ENCODE measurements around the gene IQGAP3.
"Not testable (repeated sequence)": the region's sequence is repeated elsewhere in the genome, so short reads cannot be mapped to it uniquely, and the experiment has no call there.

The IQGAP3 gene

DNA sequence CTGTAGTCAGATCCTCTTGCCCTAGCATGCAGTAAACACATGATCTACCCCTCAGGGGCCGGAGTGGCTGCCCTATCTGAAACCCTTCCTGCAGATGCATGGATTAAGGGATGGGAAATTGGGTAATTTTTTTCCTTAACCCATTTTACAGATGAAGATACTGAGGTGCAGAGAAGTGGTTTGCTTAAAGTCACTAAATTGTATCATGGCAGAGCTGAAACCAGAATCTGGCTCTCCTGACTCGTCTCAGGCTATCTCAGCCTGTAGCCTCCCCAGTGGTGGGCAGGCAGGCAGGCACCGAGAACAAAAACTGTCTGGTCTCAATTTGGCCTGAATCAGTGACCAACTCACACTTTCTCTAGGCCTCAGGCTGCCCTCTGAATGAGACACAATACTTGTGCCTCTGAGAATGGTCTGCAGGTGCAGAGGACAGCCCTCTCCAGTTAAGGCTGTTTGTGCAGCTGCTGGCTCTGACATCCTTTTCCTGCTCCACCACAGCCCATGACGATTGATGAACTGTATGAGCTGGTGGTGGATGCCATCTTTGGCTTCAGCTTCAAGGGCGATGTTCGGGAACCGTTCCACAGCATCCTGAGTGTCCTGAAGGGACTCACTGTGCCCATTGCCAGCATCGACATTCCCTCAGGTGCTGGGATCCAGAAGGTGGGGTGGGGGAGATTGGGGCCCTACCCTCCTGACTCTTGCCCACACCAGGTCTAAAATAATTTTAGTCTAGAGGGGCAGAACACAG lies 20.7 kb upstream of the IQGAP3 start:
- peaks cover 49% of the 10 kb centered on the region for H3K36me3 ChIP-seq (ENCODE audit: insufficient read depth, low read length)
- H3K4me2 ChIP-seq (ENCODE audit: low read length) = peak overlapping the region; percentile 93
- no peak overlapping the region for H3K4me3 ChIP-seq (ENCODE audit: low read length)
- H3K4me1 ChIP-seq (ENCODE audit: control insufficient read depth, insufficient read depth, low read length) = peaks cover 15% of the 10 kb centered on the region
- peak overlapping the region; percentile 16 for H3K9ac ChIP-seq (ENCODE audit: low read depth, low read length)
- H3K27me3 ChIP-seq (ENCODE audit: control insufficient read depth, insufficient read depth, low read length) = no peaks in the 10 kb centered on the region
- H3K9me3 ChIP-seq (replicated peaks; ENCODE audit: low read length) = no peaks in the 10 kb centered on the region

DNA sequence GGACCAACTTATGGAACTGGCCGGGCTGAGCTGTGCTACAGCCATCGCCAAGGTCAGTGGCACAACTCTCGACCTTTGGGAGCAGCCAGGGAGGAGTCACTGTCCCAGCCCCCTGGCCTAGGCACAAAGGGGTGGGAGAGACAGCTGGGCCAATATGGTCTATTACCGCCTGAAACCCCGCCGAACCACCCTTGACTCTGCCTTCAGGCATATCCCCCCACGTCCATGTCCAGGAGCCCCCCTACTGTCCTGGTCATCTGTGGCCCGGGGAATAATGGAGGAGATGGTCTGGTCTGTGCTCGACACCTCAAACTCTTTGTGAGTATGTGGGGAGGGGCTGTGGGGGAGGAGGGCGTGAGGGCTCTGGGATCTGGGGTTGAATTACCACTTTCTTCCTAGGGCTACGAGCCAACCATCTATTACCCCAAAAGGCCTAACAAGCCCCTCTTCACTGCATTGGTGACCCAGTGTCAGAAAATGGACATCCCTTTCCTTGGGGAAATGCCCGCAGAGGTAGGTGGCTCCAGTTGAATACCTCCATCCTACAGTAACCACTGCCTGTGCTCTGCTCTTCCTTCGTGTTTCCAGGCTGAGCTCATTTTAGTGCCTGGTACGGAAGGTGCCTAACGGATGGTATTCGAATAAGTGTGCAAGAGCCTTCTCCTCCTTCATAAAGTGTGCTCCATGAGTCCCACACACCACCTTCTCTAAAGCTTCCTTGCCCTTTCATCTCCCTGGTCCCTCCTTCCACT lies 20.0 kb upstream of the IQGAP3 start:
- peak overlapping the region; percentile 93 for H3K4me3 ChIP-seq (ENCODE audit: low read length)
- peak overlapping the region; percentile 93 for H3K4me2 ChIP-seq (ENCODE audit: low read length)
- H3K27me3 ChIP-seq (ENCODE audit: control insufficient read depth, insufficient read depth, low read length) = no peaks in the 10 kb centered on the region
- peaks cover 42% of the 10 kb centered on the region for H3K36me3 ChIP-seq (ENCODE audit: insufficient read depth, low read length)
- H3K9me3 ChIP-seq (replicated peaks; ENCODE audit: low read length) = no peaks in the 10 kb centered on the region
- peaks cover 15% of the 10 kb centered on the region for H3K4me1 ChIP-seq (ENCODE audit: control insufficient read depth, insufficient read depth, low read length)
- peak overlapping the region; percentile 91 for H3K9ac ChIP-seq (ENCODE audit: low read depth, low read length)

DNA sequence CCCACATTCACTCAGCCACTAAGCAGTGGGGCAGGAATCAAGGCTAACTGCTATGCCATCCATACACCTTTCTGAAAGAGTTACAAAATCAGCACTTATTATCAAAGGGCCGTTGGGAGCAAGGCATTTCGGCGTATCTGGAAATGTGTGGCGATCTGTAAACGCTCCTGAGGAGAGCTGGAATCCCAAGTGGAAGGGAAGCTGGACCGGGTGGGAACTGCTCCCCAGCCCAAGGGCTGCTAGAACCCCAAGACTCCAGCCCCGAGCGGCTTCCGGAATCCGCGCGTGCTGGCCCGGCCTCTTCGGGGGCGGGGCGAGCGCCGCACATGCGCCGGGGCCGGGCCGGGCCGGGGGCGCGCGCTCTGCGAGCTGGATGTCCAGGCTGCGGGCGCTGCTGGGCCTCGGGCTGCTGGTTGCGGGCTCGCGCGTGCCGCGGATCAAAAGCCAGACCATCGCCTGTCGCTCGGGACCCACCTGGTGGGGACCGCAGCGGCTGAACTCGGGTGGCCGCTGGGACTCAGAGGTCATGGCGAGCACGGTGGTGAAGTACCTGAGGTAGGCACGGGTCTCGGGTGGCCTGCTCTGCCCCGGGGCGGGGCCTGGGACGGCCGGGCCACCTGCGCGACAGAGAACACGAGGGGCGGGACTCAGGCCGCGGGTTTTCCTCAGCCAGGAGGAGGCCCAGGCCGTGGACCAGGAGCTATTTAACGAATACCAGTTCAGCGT lies 19.2 kb upstream of the IQGAP3 start, which contains the start of gene NAXE:
NAXE (plus strand) TSS at position 345 of the 726 bp plus-strand sequence; CDS start at position 374, 29 bp downstream.
- Histone ChIP-seq H3K4me3 (ENCODE audit: low read length) (peak within 1 kb of the TSS; percentile 93), H3K4me1 (ENCODE audit: control insufficient read depth, insufficient read depth, low read length) (peaks cover 15% of the 10 kb centered on the region), H3K9ac (ENCODE audit: low read depth, low read length) (peak within 1 kb of the TSS; percentile 91), H3K27me3 (ENCODE audit: control insufficient read depth, insufficient read depth, low read length) (no peaks in the 10 kb centered on the region), H3K36me3 (ENCODE audit: insufficient read depth, low read length) (peaks cover 35% of the 10 kb centered on the region), H3K9me3 (replicated peaks; ENCODE audit: low read length) (no peaks in the 10 kb centered on the region), H3K4me2 (ENCODE audit: low read length) (peak within 1 kb of the TSS; percentile 93)

DNA sequence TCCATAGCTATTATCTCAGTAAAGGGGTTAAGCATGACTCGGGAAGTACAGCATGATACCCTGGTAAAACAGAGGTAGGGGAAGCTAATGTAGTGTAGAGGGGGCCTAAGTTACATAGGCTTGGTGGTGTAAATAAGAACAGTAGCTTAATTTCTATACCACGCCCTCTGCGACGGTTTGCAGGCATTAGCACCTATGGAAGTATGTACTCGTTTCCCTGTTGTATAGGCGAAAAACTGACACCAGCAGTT lies 18.7 kb upstream of the IQGAP3 start:
- Histone ChIP-seq H3K4me1 (ENCODE audit: control insufficient read depth, insufficient read depth, low read length) (peaks cover 15% of the 10 kb centered on the region), H3K36me3 (ENCODE audit: insufficient read depth, low read length) (peaks cover 30% of the 10 kb centered on the region), H3K9ac (ENCODE audit: low read depth, low read length) (peak overlapping the region; percentile 91)

DNA sequence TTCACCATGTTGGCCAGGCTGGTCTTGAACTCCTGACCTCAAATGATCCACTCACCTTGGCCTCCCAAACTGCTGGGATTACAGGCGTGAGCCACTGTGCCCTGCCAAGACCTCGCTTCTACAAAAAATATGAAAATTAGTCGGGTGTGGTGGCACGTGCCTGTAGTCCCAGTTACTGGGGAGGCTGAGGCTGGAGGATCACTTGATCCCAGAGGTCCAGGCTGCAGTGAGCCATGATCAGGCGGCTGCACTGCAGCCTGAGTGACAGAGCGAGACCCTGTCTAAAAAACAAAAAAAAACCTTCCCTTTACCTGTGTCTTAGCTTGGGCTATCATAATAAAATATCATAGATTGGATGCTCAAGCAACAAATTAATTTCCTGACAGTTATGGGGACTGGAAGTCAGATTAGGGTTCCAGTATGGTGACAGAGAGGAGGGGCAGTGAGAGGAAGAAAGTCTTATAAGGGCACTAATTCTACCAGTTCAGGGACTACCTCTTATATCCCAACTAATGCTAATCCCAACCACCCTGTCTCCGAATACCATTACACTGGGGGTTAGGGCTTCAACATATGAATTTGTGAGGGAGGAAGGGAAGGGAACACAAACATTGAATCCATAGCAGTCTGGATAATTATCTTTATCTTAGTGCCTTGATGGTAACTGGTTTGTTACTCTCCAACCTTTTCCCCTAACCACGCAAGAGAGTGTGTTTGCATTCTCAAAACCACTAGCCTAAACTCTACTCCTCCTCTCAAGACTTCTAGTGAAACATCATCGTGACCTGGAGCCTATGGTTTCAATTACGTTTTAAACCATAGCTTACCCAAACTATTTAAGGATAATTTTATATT lies 18.2 kb upstream of the IQGAP3 start:
- peak overlapping the region; percentile 91 for H3K9ac ChIP-seq (ENCODE audit: low read depth, low read length)
- peak overlapping the region; percentile 93 for H3K4me3 ChIP-seq (ENCODE audit: low read length)

More for the DNA sequence above, 18.7 kb upstream of the IQGAP3 start:
- Histone ChIP-seq H3K27me3 (ENCODE audit: control insufficient read depth, insufficient read depth, low read length) (no peaks in the 10 kb centered on the region), H3K4me2 (ENCODE audit: low read length) (peak overlapping the region; percentile 93), H3K9me3 (replicated peaks; ENCODE audit: low read length) (no peaks in the 10 kb centered on the region), H3K4me3 (ENCODE audit: low read length) (peak overlapping the region; percentile 93)

DNA sequence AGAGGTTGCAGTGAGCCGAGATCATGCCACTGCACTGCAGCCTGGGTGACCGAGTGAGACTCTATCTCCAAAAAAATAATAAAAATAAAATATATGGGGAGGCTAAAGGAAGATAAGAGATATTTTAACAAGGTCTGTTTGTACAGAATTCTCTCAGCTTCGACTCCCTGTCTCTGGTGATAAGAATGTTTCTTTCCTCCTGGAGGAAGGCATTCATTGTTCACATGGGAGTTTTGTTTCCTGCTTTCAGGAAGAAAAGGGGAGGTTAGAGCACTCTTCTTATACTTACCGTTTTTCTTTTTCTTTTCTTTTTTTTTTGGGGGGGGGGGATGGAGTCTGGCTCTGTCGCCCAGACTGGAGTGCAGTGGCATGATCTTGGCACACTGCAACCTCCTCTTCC lies 17.2 kb upstream of the IQGAP3 start:
- Histone ChIP-seq H3K9me3 (replicated peaks; ENCODE audit: low read length) (no peaks in the 10 kb centered on the region), H3K27me3 (ENCODE audit: control insufficient read depth, insufficient read depth, low read length) (no peaks in the 10 kb centered on the region), H3K4me2 (ENCODE audit: low read length) (no peak overlapping the region), H3K36me3 (ENCODE audit: insufficient read depth, low read length) (peaks cover 19% of the 10 kb centered on the region), H3K9ac (ENCODE audit: low read depth, low read length) (no peak overlapping the region), H3K4me3 (ENCODE audit: low read length) (no peak overlapping the region), H3K4me1 (ENCODE audit: control insufficient read depth, insufficient read depth, low read length) (peaks cover 15% of the 10 kb centered on the region)

More for the DNA sequence above, 18.2 kb upstream of the IQGAP3 start:
- H3K4me1 ChIP-seq (ENCODE audit: control insufficient read depth, insufficient read depth, low read length) = peaks cover 15% of the 10 kb centered on the region
- peaks cover 25% of the 10 kb centered on the region for H3K36me3 ChIP-seq (ENCODE audit: insufficient read depth, low read length)
- peak overlapping the region; percentile 93 for H3K4me2 ChIP-seq (ENCODE audit: low read length)
- H3K9me3 ChIP-seq (replicated peaks; ENCODE audit: low read length) = no peaks in the 10 kb centered on the region
- H3K27me3 ChIP-seq (ENCODE audit: control insufficient read depth, insufficient read depth, low read length) = no peaks in the 10 kb centered on the region

DNA sequence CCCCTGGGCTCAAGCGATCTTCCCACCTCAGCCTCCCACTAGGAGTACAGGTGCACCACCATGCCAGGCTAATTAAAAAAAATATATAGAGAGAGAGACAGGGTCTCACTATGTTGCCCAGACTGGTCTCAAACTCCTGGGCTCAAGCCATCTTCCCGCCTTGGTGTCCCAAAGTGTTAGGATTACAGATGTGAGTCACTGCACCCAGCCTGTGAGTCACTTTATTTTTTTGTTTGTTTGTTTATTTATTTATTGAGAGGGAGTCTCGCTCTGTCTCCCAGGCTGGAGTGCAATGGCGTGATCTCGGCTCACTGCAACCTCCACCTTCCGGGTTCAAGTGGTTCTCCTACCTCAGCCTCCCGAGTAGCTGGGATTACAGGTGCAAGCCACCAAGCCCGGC lies 15.6 kb upstream of the IQGAP3 start:
- peaks cover 15% of the 10 kb centered on the region for H3K4me1 ChIP-seq (ENCODE audit: control insufficient read depth, insufficient read depth, low read length)
- not testable (repeated sequence) for H3K36me3 ChIP-seq (ENCODE audit: insufficient read depth, low read length); H3K4me3 ChIP-seq (ENCODE audit: low read length); H3K9me3 ChIP-seq (replicated peaks; ENCODE audit: low read length); H3K4me2 ChIP-seq (ENCODE audit: low read length); H3K27me3 ChIP-seq (ENCODE audit: control insufficient read depth, insufficient read depth, low read length); H3K9ac ChIP-seq (ENCODE audit: low read depth, low read length)

DNA sequence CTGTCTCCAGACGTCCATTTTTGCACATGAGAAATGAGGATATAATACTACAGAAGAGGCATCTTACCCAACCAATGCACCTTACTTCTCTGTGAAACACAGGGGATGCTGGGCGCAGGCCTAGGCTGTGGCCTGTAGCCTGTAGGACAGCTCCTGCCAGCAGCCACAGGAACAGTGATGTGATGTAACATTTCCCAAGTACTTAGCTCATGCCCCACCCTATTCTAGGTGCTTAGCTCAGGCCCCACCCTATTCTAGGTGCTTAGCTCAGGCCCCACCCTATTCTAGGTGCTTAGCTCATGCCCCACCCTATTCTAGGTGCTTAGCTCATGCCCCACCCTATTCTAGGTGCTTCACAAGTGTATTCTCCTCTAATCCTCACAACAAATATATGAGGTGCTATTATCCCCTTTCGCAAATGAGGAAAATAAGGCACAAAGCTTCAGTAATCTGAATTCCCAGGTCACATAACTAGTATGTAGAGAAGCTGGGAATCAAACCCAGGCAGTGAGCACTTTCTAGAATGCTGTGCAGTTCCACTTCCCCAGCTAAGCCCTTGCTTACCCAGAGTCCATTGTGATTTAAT lies 14.6 kb upstream of the IQGAP3 start:
- H3K4me3 ChIP-seq (ENCODE audit: low read length) = no peak overlapping the region
- H3K27me3 ChIP-seq (ENCODE audit: control insufficient read depth, insufficient read depth, low read length) = no peaks in the 10 kb centered on the region
- H3K4me2 ChIP-seq (ENCODE audit: low read length) = no peak overlapping the region
- H3K36me3 ChIP-seq (ENCODE audit: insufficient read depth, low read length) = no peaks in the 10 kb centered on the region
- H3K9me3 ChIP-seq (replicated peaks; ENCODE audit: low read length) = no peaks in the 10 kb centered on the region
- peaks cover 8% of the 10 kb centered on the region for H3K4me1 ChIP-seq (ENCODE audit: control insufficient read depth, insufficient read depth, low read length)
- H3K9ac ChIP-seq (ENCODE audit: low read depth, low read length) = no peak overlapping the region

DNA sequence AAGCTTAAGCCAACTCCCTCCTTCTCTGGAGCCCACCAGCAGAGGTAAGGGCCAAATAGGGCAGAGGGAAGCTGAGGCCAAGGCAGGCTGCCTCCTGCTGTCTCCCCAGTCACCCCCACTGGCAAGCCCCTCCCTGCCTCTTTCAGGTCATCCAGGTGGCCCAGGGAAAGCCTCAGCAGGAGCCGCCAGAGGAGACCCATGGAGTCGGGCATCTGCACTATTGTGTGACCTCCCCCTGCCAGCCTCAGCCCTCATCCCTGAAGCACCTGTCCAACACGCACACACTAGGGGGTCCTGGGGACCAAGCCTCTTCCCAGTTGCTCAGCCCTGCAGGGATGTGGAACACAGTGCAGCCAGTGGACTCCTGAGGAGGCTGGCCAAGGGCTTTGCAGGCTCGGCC lies 14.0 kb upstream of the IQGAP3 start:
- Histone ChIP-seq H3K4me2 (ENCODE audit: low read length) (no peak overlapping the region), H3K4me1 (ENCODE audit: control insufficient read depth, insufficient read depth, low read length) (peaks cover 12% of the 10 kb centered on the region), H3K27me3 (ENCODE audit: control insufficient read depth, insufficient read depth, low read length) (no peaks in the 10 kb centered on the region), H3K36me3 (ENCODE audit: insufficient read depth, low read length) (no peaks in the 10 kb centered on the region), H3K9ac (ENCODE audit: low read depth, low read length) (no peak overlapping the region), H3K4me3 (ENCODE audit: low read length) (no peak overlapping the region), H3K9me3 (replicated peaks; ENCODE audit: low read length) (no peaks in the 10 kb centered on the region)

DNA sequence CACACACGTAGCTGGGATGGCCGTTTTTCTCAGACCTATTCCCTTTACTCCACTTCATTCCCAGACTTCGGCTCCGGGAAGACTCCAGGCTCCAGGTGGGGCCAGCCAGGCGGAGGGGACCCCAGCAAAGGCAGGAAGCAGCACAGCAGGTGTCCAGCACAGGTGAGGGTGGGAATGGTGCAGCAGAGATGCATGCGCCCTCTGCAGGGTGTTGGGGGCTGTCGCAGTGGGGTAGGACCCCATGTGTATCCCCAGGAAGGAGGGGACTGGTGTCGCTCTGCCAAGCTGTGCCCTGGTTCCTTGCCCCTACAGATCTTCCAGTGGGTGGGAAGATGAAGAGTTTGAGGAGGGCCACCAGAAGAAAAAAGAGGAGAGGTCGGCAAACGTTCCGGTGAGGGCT lies 12.4 kb upstream of the IQGAP3 start:
- H3K36me3 ChIP-seq (ENCODE audit: insufficient read depth, low read length) = no peaks in the 10 kb centered on the region
- no peak overlapping the region for H3K4me2 ChIP-seq (ENCODE audit: low read length)

More for the DNA sequence above, 12.4 kb upstream of the IQGAP3 start:
- Histone ChIP-seq H3K4me1 (ENCODE audit: control insufficient read depth, insufficient read depth, low read length) (peaks cover 6% of the 10 kb centered on the region), H3K4me3 (ENCODE audit: low read length) (no peak overlapping the region), H3K9ac (ENCODE audit: low read depth, low read length) (no peak overlapping the region), H3K27me3 (ENCODE audit: control insufficient read depth, insufficient read depth, low read length) (no peaks in the 10 kb centered on the region), H3K9me3 (replicated peaks; ENCODE audit: low read length) (no peaks in the 10 kb centered on the region)
